K562 (cell line): ENCODE data around the gene ACAP2. TPM values are rescaled to one million over a fixed set of nuclear protein-coding genes. Genes with fewer than 3 reads are reported as not detected.
A peak's percentile ranks its signal among the peaks of the same experiment; 100 is the strongest.

Experiments used
- ARID3B ChIP-seq: fragments of 250-450 bp; sonication (Bioruptor Pico); IDR thresholded peaks from 2 replicates; pipeline ENCODE4 v1.4.0; 2020; ENCODE audit warnings: borderline replicate concordance
- BCL6 ChIP-seq: fragments of 250-450 bp; sonication (Bioruptor Pico); IDR thresholded peaks from 2 replicates; pipeline ENCODE4 v1.4.0; 2020
- CREM ChIP-seq: IDR thresholded peaks from 2 replicates; pipeline ENCODE4 v1.6.1; 2014; ENCODE audit warnings: antibody characterized with exemption, low read depth
- CUX1 ChIP-seq: fragments of 200-800 bp; sonication (Bioruptor generic); IDR thresholded peaks from 2 replicates; pipeline ENCODE4 v1.6.1; 2016; ENCODE audit warnings: missing genetic modification characterization, missing compliant biosample characterization
- GTF2F1 ChIP-seq: IDR thresholded peaks from 2 replicates; pipeline ENCODE4 v1.6.1; 2011; ENCODE audit warnings: low read depth, low read length, improper control_type of control experiment
- HDAC3 ChIP-seq: fragments of 450-650 bp; IDR thresholded peaks from 2 replicates; pipeline ENCODE4 v1.6.1; 2018; ENCODE audit warnings: borderline replicate concordance, mild to moderate bottlenecking, moderate library complexity; ENCODE audit not compliant: partially characterized antibody
- NFE2 ChIP-seq: IDR thresholded peaks from 2 replicates; pipeline ENCODE4 v1.6.1; 2014; ENCODE audit warnings: antibody characterized with exemption, low read depth
- NFXL1 ChIP-seq: fragments of 450-650 bp; formaldehyde crosslinking; IDR thresholded peaks from 2 replicates; pipeline ENCODE4 v1.4.0; 2021; ENCODE audit warnings: mild to moderate bottlenecking
- NR2C1 ChIP-seq, 2 experiments: fragments of 450-650 bp; IDR thresholded peaks; 2 replicates each; pipeline ENCODE4 v1.6.1; 2017; ENCODE audit warnings: mild to moderate bottlenecking in 2 of 2, antibody characterized with exemption in 1 of 2, inconsistent platforms in 1 of 2, missing compliant biosample characterization in 1 of 2, missing genetic modification characterization in 1 of 2
- NR4A1 ChIP-seq, 2 experiments: fragments of 250-450 bp in 1 of 2; fragments of 450-650 bp in 1 of 2; sonication (Bioruptor Pico) in 1 of 2; IDR thresholded peaks; 2 replicates each; pipeline versions ENCODE4 v1.4.0 to v1.6.1; 2016 to 2020; ENCODE audit warnings: mild to moderate bottlenecking in 2 of 2, missing compliant biosample characterization in 1 of 2, missing genetic modification characterization in 1 of 2, moderate library complexity in 1 of 2
- POLR2H ChIP-seq: IDR thresholded peaks from 2 replicates; pipeline ENCODE4 v1.6.1; 2016; ENCODE audit warnings: missing genetic modification characterization, low read depth, mild to moderate bottlenecking, control low read depth, missing compliant biosample characterization, moderate library complexity
- PRPF4 ChIP-seq: fragments of 200-400 bp; formaldehyde crosslinking; IDR thresholded peaks from one replicate; pipeline ENCODE4 v1.6.1; 2017; ENCODE audit warnings: low read length, low read depth, mild to moderate bottlenecking; ENCODE audit not compliant: insufficient read depth, poor library complexity, severe bottlenecking
- RAD21 ChIP-seq, 2 experiments: fragments of 250-450 bp in 1 of 2; fragments of 450-650 bp in 1 of 2; sonication (Bioruptor Pico) in 1 of 2; formaldehyde crosslinking in 1 of 2; IDR thresholded peaks in 1 of 2; conservative IDR thresholded peaks in 1 of 2; 2 replicates each; pipeline versions ENCODE4 v1.4.0 to v1.8.0; 2020 to 2022; ENCODE audit warnings: mild to moderate bottlenecking in 2 of 2, moderate library complexity in 1 of 2
- SFPQ ChIP-seq: fragments of 200-400 bp; formaldehyde crosslinking; IDR thresholded peaks from 2 replicates; pipeline ENCODE4 v1.6.1; 2017; ENCODE audit warnings: mild to moderate bottlenecking, low read depth, low read length, moderate library complexity
- SMARCB1 ChIP-seq: IDR thresholded peaks from 2 replicates; pipeline ENCODE4 v1.6.1; 2011; ENCODE audit warnings: improper control_type of control experiment, low read depth; ENCODE audit not compliant: insufficient read length
- U2AF2 ChIP-seq: fragments of 200-400 bp; formaldehyde crosslinking; optimal IDR thresholded peaks from 2 replicates; pipeline ENCODE3; 2017; ENCODE audit warnings: low read depth, mild to moderate bottlenecking, low read length
- ZNF253 ChIP-seq: fragments of 250-450 bp; sonication (Bioruptor Pico); conservative IDR thresholded peaks from 2 replicates; pipeline ENCODE4 v1.6.1; 2021; ENCODE audit warnings: mild to moderate bottlenecking
- ZNF778 ChIP-seq: fragments of 450-650 bp; formaldehyde crosslinking; IDR thresholded peaks from 2 replicates; pipeline ENCODE4 v1.4.0; 2020; ENCODE audit warnings: mild to moderate bottlenecking, moderate library complexity
- polyA plus RNA-seq, 8 experiments: library from polyadenylated mRNA; depleted of rRNA in 4 of 8; stranded (reverse) in 5 of 8; unstranded in 3 of 8; fragments of >200 nt; fragmentation: Nextera tagmentation in 2 of 8; fragmentation: Illumina TruSeq in 1 of 8; extraction: Ambion mirVana in 2 of 8; extraction: Trizol in 1 of 8; gene quantifications; 2 replicates each; pipeline versions ENCODE4 v1.2.1 to v1.2.3, GENCODE V29; 2011 to 2014; ENCODE audit warnings: inconsistent platforms in 1 of 8, missing spikeins in 1 of 8
- total RNA-seq, 7 experiments: library from RNA; depleted of rRNA in 6 of 7; stranded (reverse); fragments of >200 nt in 6 of 7; fragmentation: Illumina TruSeq in 2 of 7; extraction: Trizol in 2 of 7; gene quantifications; 2 replicates each; pipeline versions ENCODE4 v1.2.1 to v1.2.3, GENCODE V29; 2011 to 2021; ENCODE audit warnings: low replicate concordance in 1 of 7

The ACAP2 gene
- total and polyA plus RNA-seq, 9 of the 15 experiments (the other 6 are each of a cell fraction or from before 2014, with no cell fraction given): 10.6 to 52.7 (median 34.4) TPM

- TF ChIP-seq ARID3B (no peak), PRPF4 (no peak), NR4A1 (CRISPR knock-in tag; IDR thresholded peaks at IDR 0.05) (no peak), NR4A1 (tag; IDR thresholded peaks at IDR 0.05) (peak; percentile 44; the same call in 1 of the 2 replicates), NR2C1 (IDR thresholded peaks at IDR 0.05) (no peak), NR2C1 (tag; IDR thresholded peaks at IDR 0.05) (no peak), NFE2 (no peak), U2AF2 (no peak), ZNF253 (CRISPR knock-in tag) (no peak), GTF2F1 (no peak), SMARCB1 (peak; percentile 11), ZNF778 (CRISPR knock-in tag) (no peak), HDAC3 (no peak), SFPQ (no peak), POLR2H (peak; percentile 89), NFXL1 (CRISPR knock-in tag) (no peak), CUX1 (no peak), CREM (peak; percentile 80), RAD21 (CRISPR knock-in tag; conservative IDR thresholded peaks at IDR 0.05 in 1 of 2, IDR thresholded peaks at IDR 0.05 in 1 of 2) (no peak; a peak in 1 of 4 replicates), BCL6 (CRISPR knock-in tag) (no peak)
Observed at GRCh38 chr3:195442573-195443390, at the start of gene ACAP2 (continued).
